HUES6 (cell line): ENCODE results near the gene GPS1.
"Not testable (repeated sequence)": the region's sequence is repeated elsewhere in the genome, so short reads cannot be mapped to it uniquely, and the experiment has no call there.

Experiments used
- H3K27ac ChIP-seq: 2 replicates; pipeline ENCODE4 v1.7.0; 2013; ENCODE audit warnings: low read depth, mild to moderate bottlenecking, low read length, inconsistent platforms
- H3K27me3 ChIP-seq: 2 replicates; pipeline ENCODE4 v1.6.1; 2013; ENCODE audit warnings: low read length; ENCODE audit not compliant: control insufficient read depth, insufficient read depth
- H3K36me3 ChIP-seq: 2 replicates; pipeline ENCODE4 v1.6.1; 2013; ENCODE audit warnings: low read length; ENCODE audit not compliant: control insufficient read depth, insufficient read depth
- H3K4me1 ChIP-seq: 2 replicates; pipeline ENCODE4 v1.6.1; 2013; ENCODE audit warnings: low read length; ENCODE audit not compliant: control insufficient read depth, insufficient read depth
- H3K4me3 ChIP-seq: 2 replicates; pipeline ENCODE4 v1.5.1; 2013; ENCODE audit warnings: low read depth, low read length
- H3K9ac ChIP-seq: one replicate; pipeline ENCODE4 v1.6.1; 2013; ENCODE audit warnings: mild to moderate bottlenecking, low read length
- H3K9me3 ChIP-seq: 2 replicates; pipeline ENCODE4 v1.6.1; 2013; ENCODE audit warnings: low read depth, low read length; ENCODE audit not compliant: control insufficient read depth, insufficient read depth

Gene GPS1

DNA sequence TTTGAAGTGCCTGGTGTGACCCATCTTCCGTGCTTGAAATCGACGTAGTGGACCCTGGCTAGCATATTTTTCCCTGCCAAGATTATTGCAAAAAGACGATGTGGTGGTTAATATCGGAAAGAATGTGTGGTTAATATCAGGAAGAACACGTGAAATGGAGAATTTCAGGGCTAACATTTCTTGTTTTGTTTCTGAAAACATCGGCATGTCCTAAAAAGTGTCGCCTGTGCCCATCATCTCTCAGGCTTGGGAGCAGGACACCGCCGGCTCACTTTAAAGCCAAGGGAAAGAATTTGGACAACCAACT lies 13.9 kb upstream of the GPS1 start:
- H3K36me3 ChIP-seq: peaks cover 7% of the 10 kb centered on the region; the same call in 1 of the 2 replicates
- H3K9ac ChIP-seq: no peak overlapping the region

DNA sequence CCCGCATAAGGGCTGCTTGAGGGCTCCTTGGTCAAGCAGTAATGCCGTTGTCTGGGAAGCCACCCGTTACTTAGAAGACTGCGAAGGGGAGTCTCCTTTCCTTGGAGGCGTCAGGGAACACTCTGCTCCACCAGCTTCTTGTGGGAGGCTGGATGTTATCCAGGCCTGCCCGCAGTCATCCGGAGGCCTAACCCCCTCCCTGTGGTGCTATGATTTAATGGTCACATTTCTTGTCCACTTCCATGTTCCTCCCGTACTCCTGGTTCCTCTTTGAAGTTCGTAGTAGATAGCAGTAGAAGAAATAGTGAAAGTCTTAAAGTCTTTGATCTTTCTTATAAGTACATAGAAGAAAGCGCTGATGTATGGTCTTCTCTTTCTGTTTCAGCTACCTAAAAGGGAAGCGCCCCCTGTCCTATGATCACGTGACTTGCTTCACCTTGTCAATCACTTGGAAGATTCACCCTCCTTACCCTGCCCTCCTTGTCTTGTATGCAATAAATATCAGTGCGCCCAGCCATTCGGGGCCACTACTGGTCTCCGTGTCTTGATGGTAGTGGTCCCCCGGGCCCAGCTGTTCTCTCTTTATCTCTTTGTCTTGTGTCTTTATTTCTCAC lies 12.8 kb upstream of the GPS1 start:
- H3K4me1 ChIP-seq: peaks cover 21% of the 10 kb centered on the region
- not testable (repeated sequence) for H3K36me3 ChIP-seq, H3K9ac ChIP-seq, H3K27ac ChIP-seq, H3K9me3 ChIP-seq, H3K4me3 ChIP-seq, H3K27me3 ChIP-seq

More for the DNA sequence above, 13.9 kb upstream of the GPS1 start:
- no peaks in the 10 kb centered on the region for H3K27me3 ChIP-seq
- peaks cover 14% of the 10 kb centered on the region for H3K4me1 ChIP-seq
- no peak overlapping the region for H3K27ac ChIP-seq
- no peaks in the 10 kb centered on the region for H3K9me3 ChIP-seq
- peak overlapping the region; percentile 36 for H3K4me3 ChIP-seq

DNA sequence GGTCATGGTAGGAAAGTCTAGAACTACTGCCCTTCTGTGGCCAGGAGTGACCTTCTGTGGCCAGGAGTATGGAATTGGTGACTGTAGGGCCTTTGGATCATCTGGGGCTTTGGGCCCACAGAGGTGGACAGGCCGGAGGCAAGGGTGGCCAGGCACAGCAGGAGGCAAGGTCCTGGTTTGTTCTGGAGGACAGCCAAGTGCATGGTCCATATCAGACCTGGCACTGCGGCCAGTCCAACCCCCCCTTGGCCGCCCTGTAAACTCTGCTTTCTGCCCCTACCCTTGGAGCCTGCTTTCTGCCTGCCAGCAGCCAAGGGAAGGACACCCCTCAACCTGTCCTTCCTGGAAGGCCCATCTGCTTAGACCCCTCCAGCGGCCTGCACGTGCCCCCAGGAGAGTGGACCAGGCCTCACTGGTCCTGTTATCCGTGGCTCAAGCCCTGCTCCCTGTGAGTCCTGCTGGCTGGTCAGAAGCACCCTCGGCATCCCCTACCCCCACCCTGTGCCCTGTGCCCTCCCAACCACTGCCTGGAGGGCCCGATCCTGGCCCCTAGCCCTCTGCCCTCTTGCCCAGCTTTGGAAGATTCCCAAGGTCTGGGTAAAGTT lies 11.9 kb upstream of the GPS1 start:
- Histone ChIP-seq H3K4me3 (no peak overlapping the region), H3K27ac (no peak overlapping the region), H3K36me3 (peaks cover 7% of the 10 kb centered on the region; the same call in 1 of the 2 replicates), H3K9me3 (no peaks in the 10 kb centered on the region), H3K9ac (no peak overlapping the region), H3K27me3 (no peaks in the 10 kb centered on the region), H3K4me1 (peaks cover 16% of the 10 kb centered on the region)

DNA sequence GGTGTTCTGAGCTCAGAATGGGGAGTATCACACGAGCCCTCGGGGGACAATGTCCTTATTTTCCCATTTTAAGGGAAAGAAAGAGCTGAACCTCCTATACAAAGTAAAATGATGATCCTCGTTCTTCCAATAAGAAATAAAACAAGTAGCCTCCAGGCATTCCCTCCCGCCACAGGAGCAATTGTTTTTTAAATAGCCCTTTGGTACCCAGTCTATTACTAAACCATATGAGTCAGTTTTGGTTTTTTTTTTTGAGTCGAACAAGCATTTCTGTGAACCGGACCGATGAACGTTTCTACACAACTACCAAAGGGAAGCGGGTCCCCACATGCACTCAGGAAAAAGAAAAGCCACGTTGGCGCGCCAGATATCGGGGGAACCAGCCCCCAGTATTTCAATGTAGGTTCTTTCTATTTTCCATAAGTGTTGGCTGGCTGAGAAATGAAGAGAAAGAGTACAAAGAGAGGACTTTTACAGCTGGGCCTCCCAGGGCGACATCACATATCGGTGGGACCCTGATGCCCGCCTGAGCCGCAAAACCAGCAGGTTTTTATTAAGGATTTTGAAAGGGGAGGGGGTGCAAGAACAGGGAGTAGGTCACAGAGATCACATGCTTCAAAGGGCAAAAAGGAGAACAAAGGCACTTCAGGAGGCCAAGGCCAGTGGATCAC lies 10.4 kb upstream of the GPS1 start:
- Histone ChIP-seq H3K27ac (no peak overlapping the region), H3K9ac (no peak overlapping the region), H3K27me3 (no peaks in the 10 kb centered on the region), H3K4me1 (peaks cover 16% of the 10 kb centered on the region), H3K4me3 (no peak overlapping the region), H3K9me3 (no peaks in the 10 kb centered on the region), H3K36me3 (no peaks in the 10 kb centered on the region)

DNA sequence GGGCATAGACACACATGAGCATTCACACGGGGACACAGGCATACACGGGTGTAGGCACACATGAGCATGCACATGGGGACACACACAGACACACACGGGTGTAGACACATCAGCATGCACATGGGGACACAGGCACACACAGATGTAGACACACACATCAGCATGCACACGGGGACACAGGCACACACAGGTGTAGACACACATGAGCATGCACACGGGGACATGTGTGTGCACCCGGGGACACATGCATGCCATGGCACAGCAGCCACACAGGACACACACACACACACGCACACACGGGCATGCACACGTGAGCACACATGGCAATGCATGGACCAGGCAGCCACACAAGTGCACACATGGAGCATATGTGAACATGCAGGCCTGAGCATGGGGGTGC lies 9.0 kb upstream of the GPS1 start:
- Histone ChIP-seq H3K27me3 (no peaks in the 10 kb centered on the region), H3K9me3 (no peaks in the 10 kb centered on the region), H3K27ac (no peak overlapping the region), H3K4me3 (no peak overlapping the region), H3K36me3 (peaks cover 10% of the 10 kb centered on the region), H3K9ac (no peak overlapping the region), H3K4me1 (peaks cover 12% of the 10 kb centered on the region)

DNA sequence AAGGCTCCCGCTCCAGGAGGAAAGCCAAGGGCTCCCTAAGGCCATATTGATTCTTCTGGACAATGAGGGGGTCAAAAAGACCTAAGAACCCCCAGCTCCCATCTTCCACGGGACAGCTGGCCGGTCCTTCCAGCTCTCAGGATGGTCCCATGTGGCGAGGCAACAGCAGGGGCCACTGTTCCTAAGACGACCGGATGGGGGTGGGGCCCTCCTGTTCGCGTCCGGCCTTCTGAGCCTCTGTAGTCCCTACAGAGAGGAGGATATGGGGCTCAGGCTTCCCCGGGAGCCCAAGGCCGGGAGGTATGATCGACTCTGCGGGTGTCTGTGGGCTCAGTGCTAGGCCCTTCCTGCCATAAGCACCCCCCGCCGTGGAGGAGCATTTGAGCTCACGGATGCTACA lies 8.2 kb upstream of the GPS1 start:
- H3K9me3 ChIP-seq: no peaks in the 10 kb centered on the region
- H3K4me3 ChIP-seq: no peak overlapping the region
- no peaks in the 10 kb centered on the region for H3K27me3 ChIP-seq
- no peak overlapping the region for H3K27ac ChIP-seq
- H3K4me1 ChIP-seq: peaks cover 9% of the 10 kb centered on the region; the same call in 1 of the 2 replicates
- peaks cover 18% of the 10 kb centered on the region for H3K36me3 ChIP-seq
- H3K9ac ChIP-seq: no peak overlapping the region

DNA sequence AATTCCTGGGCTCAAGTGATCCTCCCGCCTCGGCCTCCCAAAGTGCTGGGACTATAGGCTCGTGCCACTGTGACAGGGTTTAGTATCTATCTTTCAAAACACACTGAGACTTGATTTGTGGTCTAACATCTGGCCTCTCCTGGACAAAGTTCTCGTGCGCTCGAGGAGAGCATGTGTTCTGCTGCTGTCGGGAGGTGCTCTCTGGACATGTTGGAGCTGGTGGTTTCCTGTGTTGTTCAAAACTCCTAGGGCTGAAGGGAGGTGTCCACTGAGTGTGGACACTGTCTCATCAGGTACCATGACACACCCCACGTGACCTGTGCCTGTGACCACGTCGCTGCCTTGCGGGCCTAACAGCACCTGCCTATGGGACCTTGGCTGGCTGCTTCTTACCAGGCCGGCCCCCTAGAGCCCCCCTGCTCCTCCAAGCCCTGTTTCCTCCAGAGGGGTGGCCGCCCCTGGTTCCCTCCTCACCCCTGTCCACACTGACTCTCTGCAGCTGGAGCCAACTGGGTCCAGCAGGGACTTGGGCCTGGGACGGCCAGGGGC lies 5.7 kb upstream of the GPS1 start:
- Histone ChIP-seq H3K9me3 (no peaks in the 10 kb centered on the region), H3K9ac (no peak overlapping the region), H3K27me3 (no peaks in the 10 kb centered on the region), H3K36me3 (peaks cover 37% of the 10 kb centered on the region), H3K4me1 (peaks cover 14% of the 10 kb centered on the region), H3K27ac (no peak overlapping the region), H3K4me3 (no peak overlapping the region)

DNA sequence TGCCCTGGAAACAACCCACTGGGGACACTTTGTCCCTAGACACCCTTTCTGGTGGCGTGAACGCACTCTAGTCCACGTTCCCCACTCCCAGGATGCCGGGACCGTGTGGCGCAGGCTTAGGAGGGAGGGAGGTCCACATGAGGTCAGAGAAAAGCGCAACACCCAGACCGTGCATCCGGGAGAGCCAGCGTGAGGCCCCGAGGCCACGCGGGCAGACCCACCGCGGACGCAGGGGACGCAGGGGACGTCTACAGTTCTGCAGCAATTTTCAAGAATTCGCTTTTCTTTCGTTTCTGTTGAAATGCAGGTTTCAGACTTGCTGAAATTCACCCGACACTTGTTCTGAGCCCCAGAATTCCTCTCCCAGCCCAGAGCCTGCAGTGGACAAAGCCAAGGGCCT lies 4.8 kb upstream of the GPS1 start:
- Histone ChIP-seq H3K4me1 (peaks cover 14% of the 10 kb centered on the region), H3K27me3 (no peaks in the 10 kb centered on the region), H3K9ac (no peak overlapping the region), H3K36me3 (peaks cover 37% of the 10 kb centered on the region), H3K27ac (no peak overlapping the region), H3K9me3 (no peaks in the 10 kb centered on the region), H3K4me3 (no peak overlapping the region)

DNA sequence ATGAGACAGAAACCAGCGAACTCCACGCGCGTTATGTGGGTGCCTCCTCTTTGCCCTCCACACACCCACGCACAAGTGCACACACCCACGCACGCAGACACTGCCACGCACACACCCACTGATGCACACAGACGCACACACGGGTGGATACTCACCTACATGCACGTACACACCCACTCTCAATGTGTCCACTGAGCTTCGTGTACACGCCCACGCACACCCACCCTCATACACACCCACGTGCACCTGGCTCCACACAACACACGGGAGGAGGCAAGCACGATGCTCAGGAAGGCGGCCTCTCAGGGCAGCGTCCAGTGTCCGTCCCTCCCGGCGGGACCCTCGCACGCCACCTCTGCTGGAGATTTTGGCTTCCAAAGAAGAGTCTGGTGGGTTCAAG lies 4.3 kb upstream of the GPS1 start:
- Histone ChIP-seq H3K36me3 (peaks cover 37% of the 10 kb centered on the region), H3K9ac (no peak overlapping the region), H3K27me3 (no peaks in the 10 kb centered on the region), H3K4me1 (peaks cover 14% of the 10 kb centered on the region), H3K9me3 (no peaks in the 10 kb centered on the region), H3K4me3 (no peak overlapping the region), H3K27ac (no peak overlapping the region)

DNA sequence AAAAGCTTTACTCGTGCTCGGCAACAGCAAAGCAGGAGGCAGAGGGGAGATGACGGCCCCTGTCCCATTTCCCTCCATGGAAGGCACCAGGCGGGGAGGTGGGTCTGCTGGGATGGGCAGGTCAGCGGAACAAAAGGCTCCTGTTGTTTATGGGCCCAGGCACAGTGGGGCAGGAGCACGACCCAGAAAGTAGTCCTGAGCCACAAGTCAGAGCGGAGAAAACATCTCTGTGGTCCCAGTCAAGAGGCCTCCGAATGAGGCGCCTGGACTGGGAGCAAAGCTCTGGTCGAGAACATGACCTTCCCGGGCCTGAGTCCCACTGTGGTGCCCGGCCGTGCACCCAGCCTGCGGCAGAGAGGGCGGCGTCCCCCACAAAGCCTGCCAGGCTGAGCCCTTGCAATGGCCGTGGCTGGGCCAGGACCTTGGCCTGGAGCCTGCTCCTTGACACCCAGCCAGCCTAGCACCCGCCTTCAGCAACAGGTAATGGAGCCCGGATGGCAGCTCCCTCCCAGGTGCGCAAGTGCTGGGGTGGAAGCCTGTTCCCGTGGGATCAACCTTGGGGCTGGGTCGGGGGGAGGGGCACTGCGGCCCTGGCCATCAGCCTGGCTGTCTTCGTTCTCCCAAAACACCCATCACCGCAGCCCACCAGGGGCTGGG lies 3.7 kb upstream of the GPS1 start:
- Histone ChIP-seq H3K9me3 (no peaks in the 10 kb centered on the region), H3K9ac (no peak overlapping the region), H3K27ac (no peak overlapping the region), H3K36me3 (peaks cover 38% of the 10 kb centered on the region), H3K4me1 (peaks cover 18% of the 10 kb centered on the region), H3K27me3 (no peaks in the 10 kb centered on the region), H3K4me3 (no peak overlapping the region)

DNA sequence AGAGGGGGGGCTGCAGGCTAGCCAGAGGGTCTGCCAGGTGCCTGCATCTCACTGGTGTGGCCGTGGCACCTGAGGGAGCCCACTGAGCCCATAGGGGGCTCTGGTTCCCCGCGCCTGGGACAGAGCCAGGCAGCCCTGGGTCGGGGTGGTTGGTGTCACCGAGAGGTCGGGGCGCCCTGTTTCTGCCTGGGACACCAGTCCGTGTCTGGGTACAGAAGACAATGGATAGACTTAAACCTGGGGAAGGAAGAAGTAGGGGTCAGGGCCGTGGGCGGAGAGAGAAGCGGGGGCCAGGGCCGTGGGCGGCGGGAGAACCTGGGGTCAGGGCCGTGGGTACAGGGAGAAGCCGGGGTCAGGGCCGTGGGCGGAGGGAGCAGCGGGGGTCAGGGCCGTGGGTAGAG lies 3.1 kb upstream of the GPS1 start:
- H3K9me3 ChIP-seq: no peaks in the 10 kb centered on the region
- H3K4me3 ChIP-seq: no peak overlapping the region
- peaks cover 43% of the 10 kb centered on the region for H3K36me3 ChIP-seq
- H3K9ac ChIP-seq: no peak overlapping the region
- no peak overlapping the region for H3K27ac ChIP-seq
- H3K27me3 ChIP-seq: no peaks in the 10 kb centered on the region
- H3K4me1 ChIP-seq: peaks cover 13% of the 10 kb centered on the region
